Body of pancreas (tissue), 4 donors: ENCODE measurements around the gene KPNA6.

Source experiments
- CTCF ChIP-seq, 7 experiments: fragments of 450-650 bp in 4 of 7; fragments of 200-600 bp in 3 of 7; sonication (generic) in 3 of 7; IDR thresholded peaks; one replicate each; pipeline ENCODE4 v1.5.1; 2016 to 2019; ENCODE audit warnings: antibody characterized with exemption in 7 of 7
- POLR2A ChIP-seq, 3 donors: fragments of 450-650 bp; IDR thresholded peaks; one replicate each; pipeline ENCODE4 v1.6.1; 2016; ENCODE audit warnings: antibody characterized with exemption in 3 of 3, mild to moderate bottlenecking in 2 of 3

GRCh38 chr1:32091176-32091575 is 16.7 kb upstream of the KPNA6 start:
- TF ChIP-seq CTCF (IDR thresholded peaks at IDR 0.05) (no peak), POLR2A (IDR thresholded peaks at IDR 0.05) (no peak)
